Stimulated activated CD8-positive, alpha-beta memory T cell treated with anti-CD3 and anti-CD28 coated beads, Interleukin-4, amount 100 ng/mL, for 1 hour (primary cell): ENCODE results near the gene FBXL2.
A peak's percentile ranks its signal among the peaks of the same experiment; 100 is the strongest.
"Not testable (repeated sequence)": the region's sequence is repeated elsewhere in the genome, so short reads cannot be mapped to it uniquely, and the experiment has no call there.

Experiments
- DNase-seq, 2 donors: peaks; one replicate each; pipeline ENCODE4 v3.0.0-alpha.2; 2020; ENCODE audit warnings: low read depth in 2 of 2, low spot score in 1 of 2

The FBXL2 gene

GRCh38 chr3:33314993-33315392, 37.8 kb downstream of the FBXL2 start:
- no peak for DNase-seq

GRCh38 chr3:33315826-33316225, 38.6 kb downstream of the FBXL2 start:
- DNase-seq: no peak

- no peak for DNase-seq
These were observed 40.9 kb downstream of the FBXL2 start for GRCh38 chr3:33317963-33318709.

GRCh38 chr3:33318710-33319380, 41.6 kb downstream of the FBXL2 start:
- no peak for DNase-seq

- no peak for DNase-seq
These were observed 45.2 kb downstream of the FBXL2 start for GRCh38 chr3:33322412-33322811.

GRCh38 chr3:33331414-33331813, 54.2 kb downstream of the FBXL2 start:
- no peak for DNase-seq

GRCh38 chr3:33334364-33334763, 57.1 kb downstream of the FBXL2 start:
- DNase-seq: no peak

- not testable (repeated sequence) for DNase-seq
These were observed 61.8 kb downstream of the FBXL2 start for GRCh38 chr3:33338936-33339465.

GRCh38 chr3:33339758-33340157, 62.5 kb downstream of the FBXL2 start:
- DNase-seq: no peak

GRCh38 chr3:33355611-33356010, 78.4 kb downstream of the FBXL2 start:
- DNase-seq: no peak

GRCh38 chr3:33358172-33358781, 81.0 kb downstream of the FBXL2 start:
- no peak for DNase-seq

GRCh38 chr3:33360136-33360825, 83.0 kb downstream of the FBXL2 start:
- DNase-seq: no peak

GRCh38 chr3:33363113-33363800, 86.0 kb downstream of the FBXL2 start:
- no peak for DNase-seq

- no peak for DNase-seq
These were observed 86.8 kb downstream of the FBXL2 start for GRCh38 chr3:33364060-33364459.

- no peak for DNase-seq
These were observed 87.4 kb downstream of the FBXL2 start for GRCh38 chr3:33364531-33365128.

GRCh38 chr3:33372218-33373081, 95.2 kb downstream of the FBXL2 start:
- peak in 1 of 2 donors; percentile 9 for DNase-seq

GRCh38 chr3:33373082-33373437, 95.8 kb downstream of the FBXL2 start:
- DNase-seq: no peak

- DNase-seq: no peak
These were observed 100.2 kb downstream of the FBXL2 start for GRCh38 chr3:33377489-33377888.

GRCh38 chr3:33377931-33378330, 100.7 kb downstream of the FBXL2 start:
- no peak for DNase-seq

- DNase-seq: no peak
These were observed 103.4 kb downstream of the FBXL2 start for GRCh38 chr3:33380653-33381052.
